GM23338 (cell line): ENCODE results near the gene SQSTM1. TPM values are rescaled to one million over a fixed set of nuclear protein-coding genes. Genes with fewer than 3 reads are reported as not detected.

Source experiments
- ATAC-seq: fragments of 200-7000 bp; cut with Tn5 transposase; 3 replicates; pipeline ENCODE4 v1.9.1; 2020
- DNase-seq: peaks from one replicate; pipeline ENCODE4 v3.0.0-alpha.2; 2015; ENCODE audit warnings: low spot score
- H2AFZ ChIP-seq: fragments of 200-600 bp; sonication (generic); 2 replicates; pipeline ENCODE4 v1.8.0; 2016; ENCODE audit warnings: antibody characterized with exemption, mild to moderate bottlenecking, moderate library complexity
- H3F3A ChIP-seq: fragments of 200-600 bp; sonication (generic); replicated peaks from 2 replicates; pipeline ENCODE4 v1.8.0; 2017; ENCODE audit warnings: antibody characterized with exemption, mixed run types, low read depth
- H3K27ac ChIP-seq: fragments of 200-600 bp; sonication (generic); 2 replicates; pipeline ENCODE4 v1.6.1; 2016; ENCODE audit warnings: low read depth
- H3K27me3 ChIP-seq: fragments of 200-600 bp; sonication (generic); 2 replicates; pipeline ENCODE4 v1.8.0; 2016; ENCODE audit warnings: mild to moderate bottlenecking, mixed run types, moderate library complexity; ENCODE audit not compliant: insufficient read depth
- H3K36me3 ChIP-seq: fragments of 200-600 bp; sonication (generic); 2 replicates; pipeline ENCODE4 v1.8.0; 2016; ENCODE audit warnings: mild to moderate bottlenecking; ENCODE audit not compliant: insufficient read depth
- H3K4me1 ChIP-seq: fragments of 200-600 bp; sonication (generic); 2 replicates; pipeline ENCODE4 v1.8.0; 2016; ENCODE audit warnings: mild to moderate bottlenecking, moderate library complexity; ENCODE audit not compliant: insufficient read depth
- H3K4me2 ChIP-seq: fragments of 200-600 bp; sonication (generic); 2 replicates; pipeline ENCODE4 v1.7.1; 2017; ENCODE audit warnings: mixed run types
- H3K4me3 ChIP-seq: fragments of 200-600 bp; sonication (generic); 2 replicates; pipeline ENCODE4 v1.6.1; 2016; ENCODE audit warnings: mixed run types
- H3K79me2 ChIP-seq: fragments of 200-600 bp; sonication (generic); replicated peaks from 2 replicates; pipeline ENCODE4 v1.8.0; 2017; ENCODE audit warnings: mild to moderate bottlenecking; ENCODE audit not compliant: insufficient read depth
- H3K9me2 ChIP-seq: fragments of 200-600 bp; sonication (generic); 2 replicates; pipeline ENCODE4 v1.8.0; 2017; ENCODE audit not compliant: insufficient read depth
- H4K20me1 ChIP-seq: fragments of 200-600 bp; sonication (generic); replicated peaks from 2 replicates; pipeline ENCODE4 v1.8.0; 2017; ENCODE audit warnings: mild to moderate bottlenecking; ENCODE audit not compliant: insufficient read depth
- H3K27ac Mint-ChIP-seq: 2 replicates; pipeline ENCODE4 v1.8.0; 2020; ENCODE audit warnings: inconsistent platforms, mild to moderate bottlenecking, moderate library complexity, mixed read lengths
- H3K27me3 Mint-ChIP-seq: 3 replicates; pipeline ENCODE4 v1.8.0; 2022; ENCODE audit warnings: low read depth, mild to moderate bottlenecking, moderate library complexity, mixed read lengths, inconsistent platforms; ENCODE audit not compliant: insufficient read depth, poor library complexity
- H3K36me3 Mint-ChIP-seq: 3 replicates; pipeline ENCODE4 v1.8.0; 2021; ENCODE audit warnings: low read depth, mild to moderate bottlenecking, inconsistent platforms, moderate library complexity, mixed read lengths
- H3K4me1 Mint-ChIP-seq: 3 replicates; pipeline ENCODE4 v1.8.0; 2020; ENCODE audit warnings: mild to moderate bottlenecking, inconsistent platforms, mixed read lengths
- H3K4me3 Mint-ChIP-seq: 3 replicates; pipeline ENCODE4 v1.8.0; 2021; ENCODE audit warnings: moderate library complexity, mild to moderate bottlenecking, inconsistent platforms, mixed read lengths
- H3K9me3 Mint-ChIP-seq: 3 replicates; pipeline ENCODE4 v1.8.0; 2020; ENCODE audit warnings: moderate library complexity, mild to moderate bottlenecking, inconsistent platforms, mixed read lengths
- CREB1 ChIP-seq: fragments of 250-450 bp; sonication (Bioruptor Pico); IDR thresholded peaks from 2 replicates; pipeline ENCODE4 v1.5.0; 2020; ENCODE audit warnings: low read depth, mild to moderate bottlenecking, moderate library complexity
- EZH2phosphoT487 ChIP-seq: fragments of 200-600 bp; sonication (generic); IDR thresholded peaks from one replicate; pipeline ENCODE4 v1.8.1; 2018; ENCODE audit warnings: antibody characterized with exemption; ENCODE audit not compliant: unreplicated experiment
- JUNB ChIP-seq: IDR thresholded peaks from one replicate; pipeline ENCODE4 v1.6.1; 2016; ENCODE audit warnings: antibody characterized with exemption; ENCODE audit not compliant: unreplicated experiment
- NANOG ChIP-seq: IDR thresholded peaks from 2 replicates; pipeline ENCODE4 v1.6.1; 2016; ENCODE audit warnings: antibody characterized with exemption, borderline replicate concordance
- POLR2AphosphoS5 ChIP-seq: IDR thresholded peaks from 2 replicates; pipeline ENCODE4 v1.6.1; 2016; ENCODE audit warnings: antibody characterized with exemption, low read depth
- STAT1 ChIP-seq: IDR thresholded peaks from one replicate; pipeline ENCODE4 v1.6.1; 2016; ENCODE audit warnings: antibody characterized with exemption; ENCODE audit not compliant: unreplicated experiment
- ZNF114 ChIP-seq: fragments of 250-450 bp; sonication (Bioruptor Pico); IDR thresholded peaks from 2 replicates; pipeline ENCODE4 v1.5.0; 2020; ENCODE audit warnings: mild to moderate bottlenecking, moderate library complexity
- ZNF331 ChIP-seq: fragments of 250-450 bp; sonication (Bioruptor Pico); IDR thresholded peaks from 2 replicates; pipeline ENCODE4 v1.5.0; 2020; ENCODE audit warnings: low read depth, mild to moderate bottlenecking, moderate library complexity
- polyA plus RNA-seq: library from polyadenylated mRNA; unstranded; fragments of >200 nt; fragmentation: Nextera tagmentation; extraction: Ambion mirVana; gene quantifications from 2 replicates; pipeline ENCODE4 v1.2.1, GENCODE V29; 2016
- total RNA-seq: library from RNA; depleted of rRNA; stranded (reverse); fragments of >200 nt; shearing (Covaris generic); gene quantifications from 2 replicates; pipeline ENCODE4 v1.2.3, GENCODE V29; 2014
- TF ChIP-seq, protein P1 (sequence below): IDR thresholded peaks from one replicate; pipeline ENCODE4 v1.6.1; 2018; ENCODE audit warnings: antibody characterized with exemption; ENCODE audit not compliant: unreplicated experiment
- TF ChIP-seq, protein P2 (sequence below), 2 experiments: fragments of 200-600 bp in 1 of 2; sonication (generic) in 1 of 2; conservative IDR thresholded peaks; 2 replicates each; pipeline versions ENCODE4 v1.5.1 to v1.6.1; 2016 to 2017; ENCODE audit warnings: antibody characterized with exemption in 2 of 2, low read depth in 2 of 2, mild to moderate bottlenecking in 2 of 2, moderate library complexity in 1 of 2
- TF ChIP-seq, protein P3 (sequence below): fragments of 250-450 bp; sonication (Bioruptor Pico); IDR thresholded peaks from 2 replicates; pipeline ENCODE4 v1.5.0; 2020; ENCODE audit warnings: mild to moderate bottlenecking, moderate library complexity

Gene SQSTM1
- total and polyA plus RNA-seq, 2 experiments from 2014 or later = 58.0 to 92.6 TPM

DNA sequence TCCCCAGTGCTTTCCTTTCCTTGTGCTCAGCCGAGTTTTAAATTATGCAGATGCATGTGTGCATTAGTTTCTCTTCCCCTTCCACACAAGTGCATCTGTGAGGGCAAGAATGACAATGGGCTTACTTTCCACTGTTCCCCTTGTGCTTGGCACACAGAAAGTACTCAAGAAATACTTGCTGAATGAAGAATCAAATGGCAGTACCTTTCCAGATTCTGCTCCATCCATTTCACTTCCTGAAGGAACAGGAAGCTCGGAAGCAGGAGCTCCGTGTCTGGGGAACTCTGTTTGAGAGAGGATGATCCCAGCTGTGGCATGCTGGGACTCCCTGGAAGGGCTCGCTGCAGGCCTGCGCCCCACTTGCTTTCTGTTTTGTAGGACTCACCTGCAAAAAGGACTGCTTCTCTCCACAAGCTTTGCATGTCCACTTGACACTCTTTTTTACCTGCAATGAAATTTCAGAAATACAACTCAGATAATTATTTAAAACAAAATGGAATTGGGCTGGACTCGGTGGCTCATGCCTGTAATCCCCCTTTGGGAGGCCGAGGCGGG, 32.4 kb downstream of the SQSTM1 start (continued):
- TF ChIP-seq POLR2AphosphoS5 = no peak
- TF ChIP-seq STAT1 = no peak
- no peak for TF ChIP-seq ZNF114 (CRISPR knock-in tag)
- no peak for TF ChIP-seq NANOG
- TF ChIP-seq EZH2phosphoT487 = no peak
- TF ChIP-seq JUNB = no peak
- TF ChIP-seq, protein P1, sequence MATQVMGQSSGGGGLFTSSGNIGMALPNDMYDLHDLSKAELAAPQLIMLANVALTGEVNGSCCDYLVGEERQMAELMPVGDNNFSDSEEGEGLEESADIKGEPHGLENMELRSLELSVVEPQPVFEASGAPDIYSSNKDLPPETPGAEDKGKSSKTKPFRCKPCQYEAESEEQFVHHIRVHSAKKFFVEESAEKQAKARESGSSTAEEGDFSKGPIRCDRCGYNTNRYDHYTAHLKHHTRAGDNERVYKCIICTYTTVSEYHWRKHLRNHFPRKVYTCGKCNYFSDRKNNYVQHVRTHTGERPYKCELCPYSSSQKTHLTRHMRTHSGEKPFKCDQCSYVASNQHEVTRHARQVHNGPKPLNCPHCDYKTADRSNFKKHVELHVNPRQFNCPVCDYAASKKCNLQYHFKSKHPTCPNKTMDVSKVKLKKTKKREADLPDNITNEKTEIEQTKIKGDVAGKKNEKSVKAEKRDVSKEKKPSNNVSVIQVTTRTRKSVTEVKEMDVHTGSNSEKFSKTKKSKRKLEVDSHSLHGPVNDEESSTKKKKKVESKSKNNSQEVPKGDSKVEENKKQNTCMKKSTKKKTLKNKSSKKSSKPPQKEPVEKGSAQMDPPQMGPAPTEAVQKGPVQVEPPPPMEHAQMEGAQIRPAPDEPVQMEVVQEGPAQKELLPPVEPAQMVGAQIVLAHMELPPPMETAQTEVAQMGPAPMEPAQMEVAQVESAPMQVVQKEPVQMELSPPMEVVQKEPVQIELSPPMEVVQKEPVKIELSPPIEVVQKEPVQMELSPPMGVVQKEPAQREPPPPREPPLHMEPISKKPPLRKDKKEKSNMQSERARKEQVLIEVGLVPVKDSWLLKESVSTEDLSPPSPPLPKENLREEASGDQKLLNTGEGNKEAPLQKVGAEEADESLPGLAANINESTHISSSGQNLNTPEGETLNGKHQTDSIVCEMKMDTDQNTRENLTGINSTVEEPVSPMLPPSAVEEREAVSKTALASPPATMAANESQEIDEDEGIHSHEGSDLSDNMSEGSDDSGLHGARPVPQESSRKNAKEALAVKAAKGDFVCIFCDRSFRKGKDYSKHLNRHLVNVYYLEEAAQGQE = no peak

DNA sequence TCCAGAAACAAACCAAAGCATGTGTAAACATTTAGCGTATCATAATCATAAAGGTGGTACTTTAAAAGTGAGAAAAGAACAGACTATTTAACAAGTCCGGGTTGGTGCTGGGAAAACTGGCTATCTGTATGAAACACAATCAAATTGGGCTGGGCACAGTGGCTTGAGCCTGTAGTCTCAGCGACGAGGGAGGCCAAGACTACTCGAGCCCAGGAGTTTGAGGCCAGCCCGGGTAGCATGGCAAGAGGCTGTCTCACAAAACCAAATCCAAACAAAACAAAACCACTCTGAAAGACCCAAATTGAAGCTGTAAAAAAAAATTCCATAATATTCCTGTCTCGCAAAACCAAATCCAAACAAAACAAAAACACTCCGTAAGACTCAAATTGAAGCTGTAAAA, 33.7 kb downstream of the SQSTM1 start:
- Mint-ChIP-seq H3K27me3 (peaks cover 22% of the 10 kb centered on the region), H3K4me3 (no peak overlapping the region), H3K4me1 (peaks cover 13% of the 10 kb centered on the region; the same call in 2 of the 3 replicates), H3K27ac (no peak overlapping the region), H3K36me3 (peaks cover 22% of the 10 kb centered on the region), H3K9me3 (no peaks in the 10 kb centered on the region)
- Histone ChIP-seq H3K36me3 (peaks cover 14% of the 10 kb centered on the region), H3K9me2 (no peaks in the 10 kb centered on the region), H3K4me3 (no peak overlapping the region), H3K27ac (no peak overlapping the region), H3K27me3 (no peaks in the 10 kb centered on the region), H3K4me1 (no peaks in the 10 kb centered on the region), H2AFZ (no peak overlapping the region), H3K4me2 (no peak overlapping the region), H3K79me2 (peaks cover 36% of the 10 kb centered on the region), H4K20me1 (peaks cover 9% of the 10 kb centered on the region; the same call in 1 of the 2 replicates), H3F3A (peaks cover 10% of the 10 kb centered on the region; the same call in 1 of the 2 replicates)
- no peak for DNase-seq
- no peak for ATAC-seq
- TF ChIP-seq, protein P2, sequence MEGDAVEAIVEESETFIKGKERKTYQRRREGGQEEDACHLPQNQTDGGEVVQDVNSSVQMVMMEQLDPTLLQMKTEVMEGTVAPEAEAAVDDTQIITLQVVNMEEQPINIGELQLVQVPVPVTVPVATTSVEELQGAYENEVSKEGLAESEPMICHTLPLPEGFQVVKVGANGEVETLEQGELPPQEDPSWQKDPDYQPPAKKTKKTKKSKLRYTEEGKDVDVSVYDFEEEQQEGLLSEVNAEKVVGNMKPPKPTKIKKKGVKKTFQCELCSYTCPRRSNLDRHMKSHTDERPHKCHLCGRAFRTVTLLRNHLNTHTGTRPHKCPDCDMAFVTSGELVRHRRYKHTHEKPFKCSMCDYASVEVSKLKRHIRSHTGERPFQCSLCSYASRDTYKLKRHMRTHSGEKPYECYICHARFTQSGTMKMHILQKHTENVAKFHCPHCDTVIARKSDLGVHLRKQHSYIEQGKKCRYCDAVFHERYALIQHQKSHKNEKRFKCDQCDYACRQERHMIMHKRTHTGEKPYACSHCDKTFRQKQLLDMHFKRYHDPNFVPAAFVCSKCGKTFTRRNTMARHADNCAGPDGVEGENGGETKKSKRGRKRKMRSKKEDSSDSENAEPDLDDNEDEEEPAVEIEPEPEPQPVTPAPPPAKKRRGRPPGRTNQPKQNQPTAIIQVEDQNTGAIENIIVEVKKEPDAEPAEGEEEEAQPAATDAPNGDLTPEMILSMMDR (conservative IDR thresholded peaks at IDR 0.05; ENCODE audit: low read depth in 2 of 2) = no peak
- TF ChIP-seq STAT1 (no peak), EZH2phosphoT487 (no peak), ZNF331 (CRISPR knock-in tag) (no peak), ZNF114 (CRISPR knock-in tag) (no peak), CREB1 (no peak), POLR2AphosphoS5 (no peak)
- TF ChIP-seq, protein P3, sequence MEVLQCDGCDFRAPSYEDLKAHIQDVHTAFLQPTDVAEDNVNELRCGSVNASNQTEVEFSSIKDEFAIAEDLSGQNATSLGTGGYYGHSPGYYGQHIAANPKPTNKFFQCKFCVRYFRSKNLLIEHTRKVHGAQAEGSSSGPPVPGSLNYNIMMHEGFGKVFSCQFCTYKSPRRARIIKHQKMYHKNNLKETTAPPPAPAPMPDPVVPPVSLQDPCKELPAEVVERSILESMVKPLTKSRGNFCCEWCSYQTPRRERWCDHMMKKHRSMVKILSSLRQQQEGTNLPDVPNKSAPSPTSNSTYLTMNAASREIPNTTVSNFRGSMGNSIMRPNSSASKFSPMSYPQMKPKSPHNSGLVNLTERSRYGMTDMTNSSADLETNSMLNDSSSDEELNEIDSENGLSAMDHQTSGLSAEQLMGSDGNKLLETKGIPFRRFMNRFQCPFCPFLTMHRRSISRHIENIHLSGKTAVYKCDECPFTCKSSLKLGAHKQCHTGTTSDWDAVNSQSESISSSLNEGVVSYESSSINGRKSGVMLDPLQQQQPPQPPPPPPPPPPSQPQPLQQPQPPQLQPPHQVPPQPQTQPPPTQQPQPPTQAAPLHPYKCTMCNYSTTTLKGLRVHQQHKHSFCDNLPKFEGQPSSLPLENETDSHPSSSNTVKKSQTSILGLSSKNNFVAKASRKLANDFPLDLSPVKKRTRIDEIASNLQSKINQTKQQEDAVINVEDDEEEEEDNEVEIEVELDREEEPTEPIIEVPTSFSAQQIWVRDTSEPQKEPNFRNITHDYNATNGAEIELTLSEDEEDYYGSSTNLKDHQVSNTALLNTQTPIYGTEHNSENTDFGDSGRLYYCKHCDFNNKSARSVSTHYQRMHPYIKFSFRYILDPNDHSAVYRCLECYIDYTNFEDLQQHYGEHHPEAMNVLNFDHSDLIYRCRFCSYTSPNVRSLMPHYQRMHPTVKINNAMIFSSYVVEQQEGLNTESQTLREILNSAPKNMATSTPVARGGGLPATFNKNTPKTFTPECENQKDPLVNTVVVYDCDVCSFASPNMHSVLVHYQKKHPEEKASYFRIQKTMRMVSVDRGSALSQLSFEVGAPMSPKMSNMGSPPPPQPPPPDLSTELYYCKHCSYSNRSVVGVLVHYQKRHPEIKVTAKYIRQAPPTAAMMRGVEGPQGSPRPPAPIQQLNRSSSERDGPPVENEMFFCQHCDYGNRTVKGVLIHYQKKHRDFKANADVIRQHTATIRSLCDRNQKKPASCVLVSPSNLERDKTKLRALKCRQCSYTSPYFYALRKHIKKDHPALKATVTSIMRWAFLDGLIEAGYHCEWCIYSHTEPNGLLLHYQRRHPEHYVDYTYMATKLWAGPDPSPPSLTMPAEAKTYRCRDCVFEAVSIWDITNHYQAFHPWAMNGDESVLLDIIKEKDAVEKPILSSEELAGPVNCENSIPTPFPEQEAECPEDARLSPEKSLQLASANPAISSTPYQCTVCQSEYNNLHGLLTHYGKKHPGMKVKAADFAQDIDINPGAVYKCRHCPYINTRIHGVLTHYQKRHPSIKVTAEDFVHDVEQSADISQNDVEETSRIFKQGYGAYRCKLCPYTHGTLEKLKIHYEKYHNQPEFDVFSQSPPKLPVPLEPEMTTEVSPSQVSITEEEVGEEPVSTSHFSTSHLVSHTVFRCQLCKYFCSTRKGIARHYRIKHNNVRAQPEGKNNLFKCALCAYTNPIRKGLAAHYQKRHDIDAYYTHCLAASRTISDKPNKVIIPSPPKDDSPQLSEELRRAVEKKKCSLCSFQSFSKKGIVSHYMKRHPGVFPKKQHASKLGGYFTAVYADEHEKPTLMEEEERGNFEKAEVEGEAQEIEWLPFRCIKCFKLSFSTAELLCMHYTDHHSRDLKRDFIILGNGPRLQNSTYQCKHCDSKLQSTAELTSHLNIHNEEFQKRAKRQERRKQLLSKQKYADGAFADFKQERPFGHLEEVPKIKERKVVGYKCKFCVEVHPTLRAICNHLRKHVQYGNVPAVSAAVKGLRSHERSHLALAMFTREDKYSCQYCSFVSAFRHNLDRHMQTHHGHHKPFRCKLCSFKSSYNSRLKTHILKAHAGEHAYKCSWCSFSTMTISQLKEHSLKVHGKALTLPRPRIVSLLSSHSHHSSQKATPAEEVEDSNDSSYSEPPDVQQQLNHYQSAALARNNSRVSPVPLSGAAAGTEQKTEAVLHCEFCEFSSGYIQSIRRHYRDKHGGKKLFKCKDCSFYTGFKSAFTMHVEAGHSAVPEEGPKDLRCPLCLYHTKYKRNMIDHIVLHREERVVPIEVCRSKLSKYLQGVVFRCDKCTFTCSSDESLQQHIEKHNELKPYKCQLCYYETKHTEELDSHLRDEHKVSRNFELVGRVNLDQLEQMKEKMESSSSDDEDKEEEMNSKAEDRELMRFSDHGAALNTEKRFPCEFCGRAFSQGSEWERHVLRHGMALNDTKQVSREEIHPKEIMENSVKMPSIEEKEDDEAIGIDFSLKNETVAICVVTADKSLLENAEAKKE (CRISPR knock-in tag) = no peak
